SK-N-SH (cell line): Measurements from ENCODE around the gene UFSP2. TPM values are rescaled to one million over a fixed set of nuclear protein-coding genes. Genes with fewer than 3 reads are reported as not detected.

Source experiments
- CTCF ChIA-PET: fragments of 300-600, 350-600 bp; formaldehyde crosslinking; extraction: SDS; loops from one replicate; lab custom pipeline; 2021; lab: Yijun Ruan, JAX
- POLR2A ChIA-PET: fragments of 350-600 bp; sonication (Branson Sonifier 250); formaldehyde crosslinking; extraction: SDS; loops from one replicate; lab custom pipeline; 2020; ENCODE audit warnings: antibody characterized with exemption, inconsistent platforms; lab: Yijun Ruan, JAX
- DNase-seq: peaks from one replicate; pipeline ENCODE4 v3.0.0; 2012
- H2AFZ ChIP-seq: fragments of 200-600 bp; sonication (generic); 2 replicates; pipeline ENCODE4 v1.8.1; 2016; ENCODE audit warnings: antibody characterized with exemption, mild to moderate bottlenecking, low read depth
- H3F3A ChIP-seq: fragments of 200-600 bp; sonication (generic); replicated peaks from 2 replicates; pipeline ENCODE3; 2016; ENCODE audit warnings: antibody characterized with exemption, mild to moderate bottlenecking; ENCODE audit not compliant: insufficient read depth
- H3K27ac ChIP-seq, 2 experiments: fragments of 200-500 bp in 1 of 2; fragments of 200-600 bp in 1 of 2; sonication (Bioruptor generic) in 1 of 2; sonication (generic), shearing (Covaris generic) in 1 of 2; 2 replicates each; pipeline versions ENCODE4 v1.5.1 to v1.6.1; 2014 to 2016; ENCODE audit warnings: low read depth in 2 of 2, inconsistent platforms in 1 of 2, low read length in 1 of 2, mild to moderate bottlenecking in 1 of 2, mixed read lengths in 1 of 2
- H3K27me3 ChIP-seq: fragments of 200-600 bp; sonication (generic), shearing (Covaris generic); 2 replicates; pipeline ENCODE4 v1.6.1; 2016; ENCODE audit warnings: mixed run types; ENCODE audit not compliant: insufficient read depth
- H3K36me3 ChIP-seq, 2 experiments: fragments of 200-500 bp in 1 of 2; fragments of 200-600 bp in 1 of 2; sonication (Bioruptor generic) in 1 of 2; sonication (generic) in 1 of 2; replicated peaks in 1 of 2; 2 replicates each; pipeline versions ENCODE3 to v1.5.1; 2014 to 2016; ENCODE audit warnings: low read length in 1 of 2, mild to moderate bottlenecking in 1 of 2; ENCODE audit not compliant: insufficient read depth in 2 of 2, control insufficient read depth in 1 of 2
- H3K4me1 ChIP-seq, 2 experiments: fragments of 200-500 bp in 1 of 2; fragments of 200-600 bp in 1 of 2; sonication (Bioruptor generic) in 1 of 2; sonication (generic), shearing (Covaris generic) in 1 of 2; 2 replicates each; pipeline versions ENCODE4 v1.5.1 to v1.6.1; 2014 to 2016; ENCODE audit warnings: low read depth in 1 of 2, low read length in 1 of 2, mixed run types in 1 of 2; ENCODE audit not compliant: insufficient read depth in 2 of 2, control insufficient read depth in 1 of 2
- H3K4me2 ChIP-seq: fragments of 200-600 bp; sonication (generic), shearing (Covaris generic); 2 replicates; pipeline ENCODE4 v1.6.1; 2017; ENCODE audit warnings: mixed run types
- H3K4me3 ChIP-seq, 2 experiments: fragments of 200-500 bp in 1 of 2; fragments of 200-600 bp in 1 of 2; sonication (Bioruptor generic) in 1 of 2; sonication (generic), shearing (Covaris generic) in 1 of 2; 2 replicates each; pipeline versions ENCODE4 v1.5.1 to v1.8.1; 2014 to 2016; ENCODE audit warnings: low read depth in 2 of 2, inconsistent platforms in 1 of 2, low read length in 1 of 2, mild to moderate bottlenecking in 1 of 2, mixed read lengths in 1 of 2, moderate library complexity in 1 of 2
- H3K79me2 ChIP-seq: fragments of 200-600 bp; sonication (generic); 2 replicates; pipeline ENCODE4 v1.8.1; 2017; ENCODE audit warnings: mild to moderate bottlenecking; ENCODE audit not compliant: insufficient read depth
- H3K9ac ChIP-seq: fragments of 200-600 bp; sonication (generic); 2 replicates; pipeline ENCODE4 v1.6.1; 2017; ENCODE audit warnings: mixed run types
- H3K9me2 ChIP-seq: fragments of 200-600 bp; sonication (generic); 2 replicates; pipeline ENCODE4 v1.6.1; 2017; ENCODE audit warnings: mixed run types
- H3K9me3 ChIP-seq: fragments of 200-600 bp; sonication (generic); 2 replicates; pipeline ENCODE4 v1.6.1; 2017; ENCODE audit warnings: mixed run types, mild to moderate bottlenecking, moderate library complexity
- H4K20me1 ChIP-seq: fragments of 200-600 bp; sonication (generic); 2 replicates; pipeline ENCODE4 v1.6.1; 2017; ENCODE audit warnings: mild to moderate bottlenecking, mixed run types; ENCODE audit not compliant: insufficient read depth
- CTCF ChIP-seq: fragments of 200-600 bp; sonication (generic); IDR thresholded peaks from 2 replicates; pipeline ENCODE4 v1.6.1; 2017; ENCODE audit warnings: antibody characterized with exemption, mild to moderate bottlenecking, moderate library complexity
- EP300 ChIP-seq, 2 experiments: IDR thresholded peaks; 2 replicates each; pipeline versions ENCODE4 v1.4.0 to v1.6.1; 2012; ENCODE audit warnings: borderline replicate concordance in 1 of 2, low read depth in 1 of 2, low read length in 1 of 2
- EZH2phosphoT487 ChIP-seq: fragments of 200-600 bp; sonication (generic); IDR thresholded peaks from 2 replicates; pipeline ENCODE4 v1.6.1; 2017; ENCODE audit warnings: low read depth, mixed run types, mild to moderate bottlenecking, antibody characterized with exemption, moderate library complexity, borderline replicate concordance
- FOSL2 ChIP-seq: IDR thresholded peaks from 2 replicates; pipeline ENCODE4 v1.4.0; 2012; ENCODE audit warnings: low read depth, mild to moderate bottlenecking, moderate library complexity, borderline replicate concordance
- GABPA ChIP-seq: IDR thresholded peaks from 2 replicates; pipeline ENCODE4 v1.4.0; 2012; ENCODE audit warnings: low read depth, mild to moderate bottlenecking
- MXI1 ChIP-seq: IDR thresholded peaks from 2 replicates; pipeline ENCODE4 v1.6.1; 2012; ENCODE audit warnings: mild to moderate bottlenecking, low read depth, low read length, improper control_type of control experiment
- NRF1 ChIP-seq: IDR thresholded peaks from 2 replicates; pipeline ENCODE4 v1.6.1; 2012; ENCODE audit warnings: low read depth, mild to moderate bottlenecking, low read length
- POLR2AphosphoS5 ChIP-seq: IDR thresholded peaks from 2 replicates; pipeline ENCODE4 v1.6.1; 2012; ENCODE audit warnings: low read depth, low read length
- RAD21 ChIP-seq: IDR thresholded peaks from 2 replicates; pipeline ENCODE4 v1.6.1; 2012; ENCODE audit warnings: mild to moderate bottlenecking, low read length
- RFX5 ChIP-seq: IDR thresholded peaks from 2 replicates; pipeline ENCODE4 v1.6.1; 2012; ENCODE audit warnings: mild to moderate bottlenecking, improper control_type of control experiment, low read length
- RXRA ChIP-seq: IDR thresholded peaks from 2 replicates; pipeline ENCODE4 v1.4.0; 2012; ENCODE audit warnings: low read depth, mild to moderate bottlenecking, borderline replicate concordance
- SIN3A ChIP-seq: IDR thresholded peaks from 2 replicates; pipeline ENCODE4 v1.6.1; 2012; ENCODE audit warnings: low read depth, mild to moderate bottlenecking, low read length, moderate library complexity, borderline replicate concordance
- TCF12 ChIP-seq: IDR thresholded peaks from 2 replicates; pipeline ENCODE4 v1.4.0; 2012
- WGBS: methylation state at CpG from one replicate; pipeline ENCODE4 v1.1.6; 2017; ENCODE audit warnings: low lambda C conversion rate; 5-methylcytosine and 5-hydroxymethylcytosine counted together
- polyA plus RNA-seq, 3 experiments: library from polyadenylated mRNA; depleted of rRNA; stranded (reverse); fragments of >200 nt; gene quantifications; 2 replicates each; pipeline ENCODE4 v1.2.3, GENCODE V29; 2012
- TF ChIP-seq, protein P1 (sequence below): IDR thresholded peaks from 2 replicates; pipeline ENCODE4 v1.4.0; 2012; ENCODE audit warnings: low read depth, borderline replicate concordance
- TF ChIP-seq, protein P2 (sequence below): IDR thresholded peaks from 2 replicates; pipeline ENCODE4 v1.6.1; 2012; ENCODE audit warnings: mild to moderate bottlenecking, low read depth, low read length, moderate library complexity
- TF ChIP-seq, protein P3 (sequence below): IDR thresholded peaks from 2 replicates; pipeline ENCODE4 v1.4.0; 2012; ENCODE audit warnings: low read depth, borderline replicate concordance

The UFSP2 gene
- polyA plus RNA-seq, 1 of the 3 experiments (the other 2 are of a cell fraction): 15.5 TPM

GRCh38 chr4:185357211-185357610 lies 68.6 kb downstream of the UFSP2 start:
- DNase-seq: no peak
- no peaks in the 10 kb centered on the region for H3K9me2 ChIP-seq
- H3K9ac ChIP-seq: no peak overlapping the region
- H3K79me2 ChIP-seq: peaks cover 3% of the 10 kb centered on the region; the same call in 1 of the 2 replicates
- no peak overlapping the region for H3K4me2 ChIP-seq
- H3K36me3 ChIP-seq: peaks cover 14 to 17% of the 10 kb centered on the region in 2 experiments
- 85% methylated on average over 5 of the region's 5 CpGs for WGBS
- no peaks in the 10 kb centered on the region for H4K20me1 ChIP-seq
- H2AFZ ChIP-seq: no peak overlapping the region
- no peaks in the 10 kb centered on the region for H3K27me3 ChIP-seq
- H3K4me1 ChIP-seq: peaks cover 8 to 21% of the 10 kb centered on the region in 2 experiments
- no peaks in the 10 kb centered on the region for H3K9me3 ChIP-seq
- H3K4me3 ChIP-seq: no peak overlapping the region
- TF ChIP-seq SIN3A: no peak
- ChIA-PET CTCF (no interaction called here), POLR2A (no interaction called here)
- peak overlapping the region; percentile 78 to 98 for H3K27ac ChIP-seq
- peaks cover 37% of the 10 kb centered on the region for H3F3A ChIP-seq

- H3K4me2 ChIP-seq: no peak overlapping the region
- TF ChIP-seq, protein P1, sequence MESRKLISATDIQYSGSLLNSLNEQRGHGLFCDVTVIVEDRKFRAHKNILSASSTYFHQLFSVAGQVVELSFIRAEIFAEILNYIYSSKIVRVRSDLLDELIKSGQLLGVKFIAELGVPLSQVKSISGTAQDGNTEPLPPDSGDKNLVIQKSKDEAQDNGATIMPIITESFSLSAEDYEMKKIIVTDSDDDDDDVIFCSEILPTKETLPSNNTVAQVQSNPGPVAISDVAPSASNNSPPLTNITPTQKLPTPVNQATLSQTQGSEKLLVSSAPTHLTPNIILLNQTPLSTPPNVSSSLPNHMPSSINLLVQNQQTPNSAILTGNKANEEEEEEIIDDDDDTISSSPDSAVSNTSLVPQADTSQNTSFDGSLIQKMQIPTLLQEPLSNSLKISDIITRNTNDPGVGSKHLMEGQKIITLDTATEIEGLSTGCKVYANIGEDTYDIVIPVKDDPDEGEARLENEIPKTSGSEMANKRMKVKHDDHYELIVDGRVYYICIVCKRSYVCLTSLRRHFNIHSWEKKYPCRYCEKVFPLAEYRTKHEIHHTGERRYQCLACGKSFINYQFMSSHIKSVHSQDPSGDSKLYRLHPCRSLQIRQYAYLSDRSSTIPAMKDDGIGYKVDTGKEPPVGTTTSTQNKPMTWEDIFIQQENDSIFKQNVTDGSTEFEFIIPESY: no peak
- TF ChIP-seq RXRA (no peak), NRF1 (no peak), FOSL2 (no peak), RAD21 (no peak), GABPA (no peak), EZH2phosphoT487 (no peak), TCF12 (no peak), CTCF (no peak), POLR2AphosphoS5 (no peak), MXI1 (no peak), EP300 (IDR thresholded peaks at IDR 0.05; ENCODE audit: borderline replicate concordance in 1 of 2, low read depth in 1 of 2, low read length in 1 of 2) (no peak), RFX5 (no peak)
- TF ChIP-seq, protein P2, sequence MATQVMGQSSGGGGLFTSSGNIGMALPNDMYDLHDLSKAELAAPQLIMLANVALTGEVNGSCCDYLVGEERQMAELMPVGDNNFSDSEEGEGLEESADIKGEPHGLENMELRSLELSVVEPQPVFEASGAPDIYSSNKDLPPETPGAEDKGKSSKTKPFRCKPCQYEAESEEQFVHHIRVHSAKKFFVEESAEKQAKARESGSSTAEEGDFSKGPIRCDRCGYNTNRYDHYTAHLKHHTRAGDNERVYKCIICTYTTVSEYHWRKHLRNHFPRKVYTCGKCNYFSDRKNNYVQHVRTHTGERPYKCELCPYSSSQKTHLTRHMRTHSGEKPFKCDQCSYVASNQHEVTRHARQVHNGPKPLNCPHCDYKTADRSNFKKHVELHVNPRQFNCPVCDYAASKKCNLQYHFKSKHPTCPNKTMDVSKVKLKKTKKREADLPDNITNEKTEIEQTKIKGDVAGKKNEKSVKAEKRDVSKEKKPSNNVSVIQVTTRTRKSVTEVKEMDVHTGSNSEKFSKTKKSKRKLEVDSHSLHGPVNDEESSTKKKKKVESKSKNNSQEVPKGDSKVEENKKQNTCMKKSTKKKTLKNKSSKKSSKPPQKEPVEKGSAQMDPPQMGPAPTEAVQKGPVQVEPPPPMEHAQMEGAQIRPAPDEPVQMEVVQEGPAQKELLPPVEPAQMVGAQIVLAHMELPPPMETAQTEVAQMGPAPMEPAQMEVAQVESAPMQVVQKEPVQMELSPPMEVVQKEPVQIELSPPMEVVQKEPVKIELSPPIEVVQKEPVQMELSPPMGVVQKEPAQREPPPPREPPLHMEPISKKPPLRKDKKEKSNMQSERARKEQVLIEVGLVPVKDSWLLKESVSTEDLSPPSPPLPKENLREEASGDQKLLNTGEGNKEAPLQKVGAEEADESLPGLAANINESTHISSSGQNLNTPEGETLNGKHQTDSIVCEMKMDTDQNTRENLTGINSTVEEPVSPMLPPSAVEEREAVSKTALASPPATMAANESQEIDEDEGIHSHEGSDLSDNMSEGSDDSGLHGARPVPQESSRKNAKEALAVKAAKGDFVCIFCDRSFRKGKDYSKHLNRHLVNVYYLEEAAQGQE: no peak
- TF ChIP-seq, protein P3, sequence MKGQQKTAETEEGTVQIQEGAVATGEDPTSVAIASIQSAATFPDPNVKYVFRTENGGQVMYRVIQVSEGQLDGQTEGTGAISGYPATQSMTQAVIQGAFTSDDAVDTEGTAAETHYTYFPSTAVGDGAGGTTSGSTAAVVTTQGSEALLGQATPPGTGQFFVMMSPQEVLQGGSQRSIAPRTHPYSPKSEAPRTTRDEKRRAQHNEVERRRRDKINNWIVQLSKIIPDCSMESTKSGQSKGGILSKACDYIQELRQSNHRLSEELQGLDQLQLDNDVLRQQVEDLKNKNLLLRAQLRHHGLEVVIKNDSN: no peak
- POLR2A ChIA-PET: no interaction called here
- no peaks in the 10 kb centered on the region for H4K20me1 ChIP-seq
- H3K79me2 ChIP-seq: no peaks in the 10 kb centered on the region
- H3K4me1 ChIP-seq: peaks cover 2% of the 10 kb centered on the region in 2 experiments; a peak in 2 of 4 replicates
- CTCF ChIA-PET: interaction anchor here (0.7 kb wide), 1 partner anchor 12 kb away, joined by 3 read pairs; no protein-coding TSS in a partner anchor
- H3K27me3 ChIP-seq: no peaks in the 10 kb centered on the region
- no peak overlapping the region for H3K9ac ChIP-seq
- no peaks in the 10 kb centered on the region for H3K9me2 ChIP-seq
- no peak overlapping the region for H3K4me3 ChIP-seq
- peaks cover 16 to 43% of the 10 kb centered on the region in 2 experiments for H3K36me3 ChIP-seq
- WGBS: 96% methylated on average over 2 of the region's 2 CpGs
- H3K9me3 ChIP-seq: no peaks in the 10 kb centered on the region
- H3F3A ChIP-seq: peaks cover 10% of the 10 kb centered on the region
- no peak overlapping the region for H2AFZ ChIP-seq
- no peak overlapping the region for H3K27ac ChIP-seq
- DNase-seq: no peak
These were observed 73.0 kb downstream of the UFSP2 start for GRCh38 chr4:185352741-185353140.
